GM12878 (cell line): Measurements from ENCODE around the gene PPP4R1. TPM values are rescaled to one million over a fixed set of nuclear protein-coding genes. Genes with fewer than 3 reads are reported as not detected.

Experiments used
- ATAC-seq: fragments of 200-7000 bp; cut with Tn5 transposase; 3 replicates; pipeline ENCODE4 v1.9.1; 2020; ENCODE audit warnings: mild to moderate bottlenecking, moderate library complexity
- BruUV-seq: library from RNA; stranded (reverse); fragments of 400-500 nt; replicated peaks from 2 replicates; lab custom pipeline; 2021; lab: Mats Ljungman, UMichigan
- CTCF ChIA-PET: fragments of 300-600 bp; sonication (Branson Sonifier 250); formaldehyde crosslinking; extraction: SDS; loops from one replicate; lab custom pipeline; 2021; ENCODE audit warnings: inconsistent platforms; lab: Yijun Ruan, JAX
- POLR2A ChIA-PET: fragments of 350-600 bp; formaldehyde crosslinking; extraction: SDS; loops from one replicate; lab custom pipeline; 2021; ENCODE audit warnings: inconsistent platforms; lab: Charles Lee
- RAD21 ChIA-PET: fragments of 300-600 bp; sonication (Branson Sonifier 250); formaldehyde crosslinking; loops from one replicate; lab custom pipeline; 2023; ENCODE audit warnings: antibody characterized with exemption; ENCODE audit not compliant: unreplicated experiment; lab: Charles Lee
- SMC1A ChIA-PET: fragments of 300-600 bp; sonication (Branson Sonifier 250); formaldehyde crosslinking; loops from one replicate; lab custom pipeline; 2023; ENCODE audit not compliant: unreplicated experiment, uncharacterized antibody; lab: Charles Lee
- DNase-seq: peaks from one replicate; pipeline ENCODE4 v3.0.0-alpha.2; 2011; ENCODE audit warnings: low read depth, low spot score
- FAIRE-seq: peaks from 3 replicates; lab custom pipeline; 2011; peaks lifted over from hg19 to GRCh38; lab: Jason Lieb, UNC
- H2AFZ ChIP-seq: 2 replicates; pipeline ENCODE4 v1.6.0; 2011; ENCODE audit warnings: low read depth, low read length, control low read depth; ENCODE audit not compliant: control insufficient read depth
- H3K27ac ChIP-seq: 2 replicates; pipeline ENCODE4 v1.5.1; 2011; ENCODE audit warnings: control low read depth; ENCODE audit not compliant: control insufficient read depth, insufficient read depth
- H3K27me3 ChIP-seq, 2 experiments: replicated peaks in 1 of 2; 2 replicates each; pipeline versions ENCODE4 v1.6.0 to v1.6.1; 2011; ENCODE audit warnings: low read length in 1 of 2; ENCODE audit not compliant: control insufficient read depth in 2 of 2, insufficient read depth in 2 of 2
- H3K36me3 ChIP-seq, 2 experiments: 2 replicates each; pipeline ENCODE4 v1.5.1; 2011; ENCODE audit warnings: low read length in 1 of 2; ENCODE audit not compliant: control insufficient read depth in 2 of 2, insufficient read depth in 2 of 2
- H3K4me1 ChIP-seq: 2 replicates; pipeline ENCODE4 v1.6.1; 2011; ENCODE audit warnings: mild to moderate bottlenecking, low read length, moderate library complexity, mixed read lengths; ENCODE audit not compliant: control insufficient read depth, insufficient read depth
- H3K4me2 ChIP-seq: 2 replicates; pipeline ENCODE4 v1.6.0; 2011; ENCODE audit warnings: control low read depth; ENCODE audit not compliant: control insufficient read depth, insufficient read depth
- H3K4me3 ChIP-seq: fragments of 200-600 bp; sonication (generic); 2 replicates; pipeline ENCODE4 v1.5.1; 2016
- H3K79me2 ChIP-seq: 2 replicates; pipeline ENCODE4 v1.6.0; 2011; ENCODE audit warnings: low read length; ENCODE audit not compliant: control insufficient read depth, insufficient read depth
- H3K9ac ChIP-seq: 2 replicates; pipeline ENCODE4 v1.8.0; 2011; ENCODE audit warnings: low read length, control low read depth, mixed read lengths; ENCODE audit not compliant: control insufficient read depth, insufficient read depth
- H3K9me3 ChIP-seq: replicated peaks from 3 replicates; pipeline ENCODE4 v1.5.1; 2011; ENCODE audit warnings: mild to moderate bottlenecking, low read length; ENCODE audit not compliant: control insufficient read depth, insufficient read depth
- H4K20me1 ChIP-seq: 2 replicates; pipeline ENCODE4 v1.6.0; 2011; ENCODE audit not compliant: control insufficient read depth, insufficient read depth
- BMI1 ChIP-seq: fragments of 450-650 bp; IDR thresholded peaks from 2 replicates; pipeline ENCODE4 v1.6.1; 2016; ENCODE audit warnings: mild to moderate bottlenecking, moderate library complexity, borderline replicate concordance
- ESRRA ChIP-seq: IDR thresholded peaks from 2 replicates; pipeline ENCODE4 v1.6.1; 2012; ENCODE audit warnings: mild to moderate bottlenecking, low read length, improper control_type of control experiment
- FOXK2 ChIP-seq: fragments of 450-650 bp; IDR thresholded peaks from 2 replicates; pipeline ENCODE4 v1.6.1; 2017; ENCODE audit warnings: mild to moderate bottlenecking, moderate library complexity
- HDAC2 ChIP-seq: fragments of 200-600 bp; sonication (generic); IDR thresholded peaks from 2 replicates; pipeline ENCODE4 v1.6.1; 2017
- HDGF ChIP-seq: fragments of 450-650 bp; IDR thresholded peaks from 2 replicates; pipeline ENCODE4 v1.6.1; 2016; ENCODE audit warnings: antibody characterized with exemption
- IRF4 ChIP-seq: IDR thresholded peaks from 2 replicates; pipeline ENCODE4 v1.6.1; 2011; ENCODE audit warnings: low read depth, low read length
- MEF2B ChIP-seq: fragments of 450-650 bp; IDR thresholded peaks from 2 replicates; pipeline ENCODE4 v1.6.1; 2018; ENCODE audit warnings: mild to moderate bottlenecking, moderate library complexity; ENCODE audit not compliant: partially characterized antibody, poor library complexity, severe bottlenecking
- NFIC ChIP-seq: IDR thresholded peaks from 2 replicates; pipeline ENCODE4 v1.6.1; 2012; ENCODE audit warnings: low read depth, mild to moderate bottlenecking, inconsistent platforms, low read length, moderate library complexity
- PAX5 ChIP-seq: IDR thresholded peaks from 2 replicates; pipeline ENCODE4 v1.6.1; 2011; ENCODE audit warnings: low read depth, low read length, borderline replicate concordance
- PML ChIP-seq: IDR thresholded peaks from 2 replicates; pipeline ENCODE4 v1.6.1; 2012; ENCODE audit warnings: low read length, inconsistent platforms
- POLR2A ChIP-seq: IDR thresholded peaks from 2 replicates; pipeline ENCODE4 v1.6.1; 2011; ENCODE audit warnings: low read depth, mild to moderate bottlenecking, low read length
- POLR2AphosphoS2 ChIP-seq: IDR thresholded peaks from 2 replicates; pipeline ENCODE4 v1.6.1; 2011; ENCODE audit warnings: low read depth, mild to moderate bottlenecking, low read length, improper control_type of control experiment, moderate library complexity
- RCOR1 ChIP-seq: conservative IDR thresholded peaks from 2 replicates; pipeline ENCODE4 v1.6.1; 2012; ENCODE audit warnings: low read depth, low read length, improper control_type of control experiment
- SMAD1 ChIP-seq: fragments of 450-650 bp; IDR thresholded peaks from 2 replicates; pipeline ENCODE4 v1.6.1; 2018; ENCODE audit warnings: mild to moderate bottlenecking, low read depth; ENCODE audit not compliant: partially characterized antibody
- SREBF2 ChIP-seq: IDR thresholded peaks from 2 replicates; pipeline ENCODE4 v1.6.1; 2012; ENCODE audit warnings: mild to moderate bottlenecking, low read length
- TBL1XR1 ChIP-seq: IDR thresholded peaks from 2 replicates; pipeline ENCODE4 v1.6.1; 2012; ENCODE audit warnings: low read depth, low read length, improper control_type of control experiment
- ZNF622 ChIP-seq: fragments of 450-650 bp; IDR thresholded peaks from 2 replicates; pipeline ENCODE4 v1.6.1; 2017; ENCODE audit warnings: mild to moderate bottlenecking, inconsistent platforms
- WGBS: methylation state at CpG from one replicate; pipeline ENCODE4 v1.1.6; 2016; ENCODE audit warnings: low lambda C conversion rate; ENCODE audit not compliant: insufficient replicate concordance, insufficient coverage; ENCODE audit errors: missing lambda C conversion rate; 5-methylcytosine and 5-hydroxymethylcytosine counted together
- in situ Hi-C: fragments of 300-500 bp; cut with MboI; formaldehyde crosslinking; loops from 9 replicates; pipeline ENCODE4 v1.14.3; 2018; ENCODE audit warnings: mixed read lengths
- intact Hi-C: fragments of 100-400 bp; cut with micrococcal nuclease; formaldehyde crosslinking; loops from one replicate; pipeline ENCODE4 v1.14.2; 2022; ENCODE audit not compliant: unreplicated experiment
- polyA plus RNA-seq, 11 experiments: library from polyadenylated mRNA; depleted of rRNA in 4 of 11; unstranded in 6 of 11; stranded (reverse) in 5 of 11; fragments of >200 nt; fragmentation: Nextera tagmentation in 4 of 11; fragmentation: Illumina TruSeq in 1 of 11; extraction: Ambion mirVana in 4 of 11; extraction: Trizol in 1 of 11; gene quantifications; 1 replicate in 1 of 11; 2 replicates in 10 of 11; pipeline versions ENCODE4 v1.2.1 to v1.2.3, GENCODE V29; 2011 to 2016; ENCODE audit warnings: inconsistent platforms in 2 of 11, missing spikeins in 2 of 11, low read depth in 1 of 11
- total RNA-seq, 4 experiments: library from RNA; depleted of rRNA in 3 of 4; stranded (reverse); fragments of >200 nt in 3 of 4; fragmentation: Illumina TruSeq in 1 of 4; extraction: Trizol in 1 of 4; gene quantifications; 2 replicates each; pipeline versions ENCODE4 v1.2.1 to v1.2.3, GENCODE V29; 2013 to 2021
- TF ChIP-seq, protein P1 (sequence below): IDR thresholded peaks from 2 replicates; pipeline ENCODE4 v1.6.1; 2011; ENCODE audit warnings: borderline replicate concordance, low read depth, mild to moderate bottlenecking, moderate library complexity, mixed read lengths, low read length; ENCODE audit not compliant: insufficient read depth; ENCODE audit errors: extremely low read length
- TF ChIP-seq, protein P2 (sequence below), 3 experiments: IDR thresholded peaks in 2 of 3; conservative IDR thresholded peaks in 1 of 3; 2 replicates each; pipeline ENCODE4 v1.5.1; 2011; ENCODE audit warnings: low read depth in 3 of 3, low read length in 3 of 3, mild to moderate bottlenecking in 3 of 3, control low read depth in 2 of 3, moderate library complexity in 2 of 3, inconsistent platforms in 1 of 3, mixed read lengths in 1 of 3; ENCODE audit not compliant: control insufficient read depth in 2 of 3, insufficient read depth in 1 of 3; ENCODE audit errors: extremely low read depth in 1 of 3

Gene PPP4R1
- total and polyA plus RNA-seq, 10 of the 15 experiments (the other 5 are each of a cell fraction or from before 2014, with no cell fraction given) = 10.9 to 44.4 (median 26.0) TPM

DNA sequence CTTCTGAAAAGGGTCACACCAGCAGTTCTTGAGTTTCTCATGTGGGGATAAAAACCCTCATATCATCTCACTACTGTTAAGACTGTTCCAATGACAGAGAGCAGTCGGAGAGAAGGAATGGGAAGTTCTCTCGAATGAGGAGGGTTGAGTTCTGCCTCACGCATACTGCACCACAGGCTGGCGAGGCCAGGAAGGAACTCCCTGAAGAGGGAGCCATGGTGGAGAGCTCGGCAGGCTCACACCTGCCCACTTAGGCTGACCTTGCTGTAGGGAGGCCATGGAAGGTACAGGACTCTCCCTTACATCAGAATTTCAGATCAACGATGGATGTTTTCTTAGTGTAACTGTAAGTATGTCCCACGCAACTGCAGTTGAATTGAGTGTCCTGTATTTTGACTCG, 74.4 kb downstream of the PPP4R1 start:
- FAIRE-seq (no peak), DNase-seq (no peak), ATAC-seq (no peak)
- intact Hi-C loops (no loop called here), in situ Hi-C loops (no loop called here)
- no peak overlapping the region for H3K4me3 ChIP-seq
- no peaks in the 10 kb centered on the region for H3K79me2 ChIP-seq
- H2AFZ ChIP-seq = no peak overlapping the region
- ChIA-PET POLR2A (no interaction called here), SMC1A (no interaction called here), RAD21 (no interaction called here), CTCF (no interaction called here)
- BruUV-seq = no TSS peak
- no peaks in the 10 kb centered on the region for H3K9me3 ChIP-seq
- H3K4me1 ChIP-seq = no peaks in the 10 kb centered on the region
- no peaks in the 10 kb centered on the region for H3K27me3 ChIP-seq
- no peak overlapping the region for H3K27ac ChIP-seq
- H3K36me3 ChIP-seq = peaks cover 5 to 7% of the 10 kb centered on the region in 2 experiments; a peak in 3 of 4 replicates
- no peaks in the 10 kb centered on the region for H4K20me1 ChIP-seq
- H3K9ac ChIP-seq = no peak overlapping the region
- TF ChIP-seq RCOR1 (no peak), ESRRA (no peak), IRF4 (no peak), MEF2B (no peak), PML (no peak), POLR2A (no peak), HDAC2 (no peak), HDGF (no peak), SREBF2 (no peak), POLR2AphosphoS2 (no peak), TBL1XR1 (no peak), FOXK2 (no peak), SMAD1 (no peak), ZNF622 (no peak), PAX5 (no peak), NFIC (no peak), BMI1 (no peak)
- TF ChIP-seq, protein P1, sequence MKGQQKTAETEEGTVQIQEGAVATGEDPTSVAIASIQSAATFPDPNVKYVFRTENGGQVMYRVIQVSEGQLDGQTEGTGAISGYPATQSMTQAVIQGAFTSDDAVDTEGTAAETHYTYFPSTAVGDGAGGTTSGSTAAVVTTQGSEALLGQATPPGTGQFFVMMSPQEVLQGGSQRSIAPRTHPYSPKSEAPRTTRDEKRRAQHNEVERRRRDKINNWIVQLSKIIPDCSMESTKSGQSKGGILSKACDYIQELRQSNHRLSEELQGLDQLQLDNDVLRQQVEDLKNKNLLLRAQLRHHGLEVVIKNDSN = no peak
- TF ChIP-seq, protein P2, sequence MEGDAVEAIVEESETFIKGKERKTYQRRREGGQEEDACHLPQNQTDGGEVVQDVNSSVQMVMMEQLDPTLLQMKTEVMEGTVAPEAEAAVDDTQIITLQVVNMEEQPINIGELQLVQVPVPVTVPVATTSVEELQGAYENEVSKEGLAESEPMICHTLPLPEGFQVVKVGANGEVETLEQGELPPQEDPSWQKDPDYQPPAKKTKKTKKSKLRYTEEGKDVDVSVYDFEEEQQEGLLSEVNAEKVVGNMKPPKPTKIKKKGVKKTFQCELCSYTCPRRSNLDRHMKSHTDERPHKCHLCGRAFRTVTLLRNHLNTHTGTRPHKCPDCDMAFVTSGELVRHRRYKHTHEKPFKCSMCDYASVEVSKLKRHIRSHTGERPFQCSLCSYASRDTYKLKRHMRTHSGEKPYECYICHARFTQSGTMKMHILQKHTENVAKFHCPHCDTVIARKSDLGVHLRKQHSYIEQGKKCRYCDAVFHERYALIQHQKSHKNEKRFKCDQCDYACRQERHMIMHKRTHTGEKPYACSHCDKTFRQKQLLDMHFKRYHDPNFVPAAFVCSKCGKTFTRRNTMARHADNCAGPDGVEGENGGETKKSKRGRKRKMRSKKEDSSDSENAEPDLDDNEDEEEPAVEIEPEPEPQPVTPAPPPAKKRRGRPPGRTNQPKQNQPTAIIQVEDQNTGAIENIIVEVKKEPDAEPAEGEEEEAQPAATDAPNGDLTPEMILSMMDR (IDR thresholded peaks at IDR 0.05 in 2 of 3, conservative IDR thresholded peaks at IDR 0.05 in 1 of 3; ENCODE audit: control insufficient read depth in 2 of 3, extremely low read depth in 1 of 3, insufficient read depth in 1 of 3, low read depth in 3 of 3, low read length in 3 of 3) = no peak
- WGBS = 91% methylated on average over 8 of the region's 8 CpGs
- no peak overlapping the region for H3K4me2 ChIP-seq
